B cell (primary cell): ENCODE measurements around the gene ARHGEF19. TPM values are rescaled to one million over a fixed set of nuclear protein-coding genes. Genes with fewer than 3 reads are reported as not detected.

Experiments used
- ATAC-seq: fragments of 200-7000 bp; cut with Tn5 transposase; one replicate; pipeline ENCODE4 v1.10.0; 2021; ENCODE audit warnings: low read depth, mild to moderate bottlenecking, moderate number of reproducible peaks, moderate library complexity
- CTCF ChIA-PET: fragments of 350-600 bp; sonication (Branson Sonifier 250); formaldehyde crosslinking; loops from one replicate; lab custom pipeline; 2021; ENCODE audit warnings: antibody characterized with exemption, inconsistent platforms; lab: Charles Lee
- POLR2A ChIA-PET: fragments of 350-600 bp; sonication (Branson Sonifier 250); formaldehyde crosslinking; loops from one replicate; lab custom pipeline; 2021; ENCODE audit warnings: antibody characterized with exemption; lab: Charles Lee
- DNase-seq: peaks from one replicate; pipeline ENCODE4 v3.0.0; 2013
- H2AFZ ChIP-seq: 2 replicates; pipeline ENCODE4 v1.6.1; 2012; ENCODE audit warnings: mild to moderate bottlenecking, low read depth, low read length; ENCODE audit not compliant: insufficient read depth, poor library complexity, severe bottlenecking
- H3K27ac ChIP-seq, 2 donors: 1 replicate in 1 of 2; 2 replicates in 1 of 2; pipeline ENCODE4 v1.5.1; 2012 to 2013; ENCODE audit warnings: low read length in 2 of 2, mild to moderate bottlenecking in 2 of 2, moderate library complexity in 1 of 2
- H3K27me3 ChIP-seq, 4 experiments: fragments of 200-600 bp in 1 of 4; sonication (generic) in 1 of 4; replicated peaks in 1 of 4; 1 replicate in 2 of 4; 2 replicates in 2 of 4; pipeline versions ENCODE4 v1.6.1 to v1.7.0; 2013 to 2016; ENCODE audit warnings: low read length in 3 of 4, mild to moderate bottlenecking in 2 of 4, mixed read lengths in 1 of 4, moderate library complexity in 1 of 4; ENCODE audit not compliant: insufficient read depth in 4 of 4, control insufficient read depth in 3 of 4; ENCODE audit errors: control extremely low read depth in 1 of 4
- H3K36me3 ChIP-seq, 2 experiments: replicated peaks in 1 of 2; 1 replicate in 1 of 2; 2 replicates in 1 of 2; pipeline versions ENCODE4 v1.6.1 to v1.7.1; 2013; ENCODE audit warnings: low read length in 1 of 2; ENCODE audit not compliant: insufficient read depth in 2 of 2, control insufficient read depth in 1 of 2; ENCODE audit errors: control extremely low read depth in 1 of 2, extremely low read depth in 1 of 2
- H3K4me1 ChIP-seq, 2 donors: fragments of 200-600 bp in 1 of 2; sonication (generic) in 1 of 2; 1 replicate in 1 of 2; 2 replicates in 1 of 2; pipeline versions ENCODE4 v1.5.1 to v1.6.1; 2013 to 2017; ENCODE audit warnings: low read length in 2 of 2; ENCODE audit not compliant: control insufficient read depth in 2 of 2, insufficient read depth in 2 of 2
- H3K4me2 ChIP-seq: replicated peaks from 2 replicates; pipeline ENCODE3; 2012; ENCODE audit warnings: mild to moderate bottlenecking, low read depth, low read length; ENCODE audit not compliant: poor library complexity, severe bottlenecking
- H3K4me3 ChIP-seq, 5 experiments: fragments of 200-600 bp in 1 of 5; sonication (generic) in 1 of 5; 1 replicate in 3 of 5; 2 replicates in 2 of 5; pipeline versions ENCODE4 v1.5.1 to v1.7.0; 2011 to 2016; ENCODE audit warnings: low read length in 4 of 5, mild to moderate bottlenecking in 4 of 5, low read depth in 2 of 5, control low read depth in 1 of 5, moderate library complexity in 1 of 5; ENCODE audit not compliant: insufficient read depth in 1 of 5; ENCODE audit errors: control extremely low read depth in 1 of 5, extremely low read depth in 1 of 5
- H3K79me2 ChIP-seq: fragments of 200-600 bp; sonication (generic); one replicate; pipeline ENCODE4 v1.6.0; 2016; ENCODE audit warnings: low read length; ENCODE audit not compliant: control insufficient read depth, insufficient read depth
- H3K9ac ChIP-seq: fragments of 200-600 bp; sonication (generic); 2 replicates; pipeline ENCODE4 v1.6.1; 2017; ENCODE audit warnings: mild to moderate bottlenecking, low read length, moderate library complexity
- H3K9me3 ChIP-seq, 3 donors: one replicate each; pipeline versions ENCODE4 v1.6.1 to v1.7.1; 2013; ENCODE audit warnings: low read length in 2 of 3; ENCODE audit not compliant: control insufficient read depth in 2 of 3, insufficient read depth in 1 of 3; ENCODE audit errors: control extremely low read depth in 1 of 3
- H4K20me1 ChIP-seq: 2 replicates; pipeline ENCODE4 v1.6.0; 2012; ENCODE audit warnings: mild to moderate bottlenecking, low read length; ENCODE audit not compliant: insufficient read depth, control insufficient read depth, poor library complexity, severe bottlenecking
- H3K27ac Mint-ChIP-seq: one replicate; pipeline ENCODE4 v1.8.0; 2021; ENCODE audit warnings: mixed read lengths
- H3K27me3 Mint-ChIP-seq: one replicate; pipeline ENCODE4 v1.8.0; 2021; ENCODE audit warnings: mixed read lengths
- H3K4me1 Mint-ChIP-seq: one replicate; pipeline ENCODE4 v1.8.0; 2021; ENCODE audit warnings: mixed read lengths
- H3K4me3 Mint-ChIP-seq: one replicate; pipeline ENCODE4 v1.8.0; 2021; ENCODE audit warnings: mixed read lengths
- H3K9me3 Mint-ChIP-seq: one replicate; pipeline ENCODE4 v1.8.0; 2022; ENCODE audit warnings: mixed read lengths; ENCODE audit not compliant: insufficient read depth
- CTCF ChIP-seq: fragments of 200-600 bp; IDR thresholded peaks from one replicate; pipeline ENCODE4 v1.8.0; 2022; ENCODE audit warnings: antibody characterized with exemption, mild to moderate bottlenecking
- EZH2 ChIP-seq: IDR thresholded peaks from 2 replicates; pipeline ENCODE4 v1.6.1; 2012; ENCODE audit warnings: borderline replicate concordance, low read depth, mild to moderate bottlenecking, moderate library complexity, low read length; ENCODE audit not compliant: insufficient read depth, poor library complexity, severe bottlenecking
- WGBS: methylation state at CpG from one replicate; pipeline ENCODE4 v1.1.5; 2013; ENCODE audit warnings: missing lambda C conversion rate; ENCODE audit not compliant: insufficient coverage; 5-methylcytosine and 5-hydroxymethylcytosine counted together
- intact Hi-C: fragments of 100-400 bp; cut with micrococcal nuclease; formaldehyde crosslinking; loops from one replicate; pipeline ENCODE4 v1.10.0; 2022
- polyA plus RNA-seq: library from polyadenylated mRNA; depleted of rRNA; stranded (reverse); fragments of >200 nt; gene quantifications from 2 replicates; pipeline ENCODE4 v1.2.3, GENCODE V29; 2012
- total RNA-seq, 2 donors: library from RNA; stranded (reverse); fragments of 120-200 nt in 1 of 2; gene quantifications; 1 replicate in 1 of 2; 2 replicates in 1 of 2; pipeline versions ENCODE4 v1.2.3 to v1.2.4, GENCODE V29; 2013 to 2022

The ARHGEF19 gene
- total and polyA plus RNA-seq, 2 donors (not counting 1 experiment from before 2014, with no cell fraction given), result 13.9 to 20.9 TPM

DNA sequence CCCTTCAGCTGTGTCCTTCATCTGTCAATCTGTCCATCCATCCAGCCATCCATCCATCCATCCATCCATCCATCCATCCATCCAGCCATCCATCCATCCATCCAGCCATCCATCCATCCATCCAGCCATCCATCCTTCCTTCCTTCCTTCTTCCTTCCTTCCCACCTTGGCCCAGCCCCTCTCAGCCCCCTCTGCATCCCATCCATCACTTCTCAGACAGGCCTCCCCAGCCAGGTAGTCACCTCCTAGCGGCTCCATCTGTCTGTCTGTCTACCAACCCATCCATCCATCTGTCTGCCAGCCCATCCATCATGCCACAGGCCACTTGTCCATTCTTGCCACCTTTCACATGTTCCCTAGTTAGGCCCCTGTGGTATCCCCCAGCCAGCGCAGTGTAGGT lies 46.3 kb downstream of the ARHGEF19 start:
- no peak for ATAC-seq
- no peak overlapping the region for H3K4me3 ChIP-seq
- H3K9ac ChIP-seq, result no peak overlapping the region
- peaks cover 29% of the 10 kb centered on the region for H3K4me1 Mint-ChIP-seq
- H3K36me3 ChIP-seq, result no peaks in the 10 kb centered on the region
- H4K20me1 ChIP-seq, result no peaks in the 10 kb centered on the region
- no peak overlapping the region for H3K27ac ChIP-seq
- peaks cover 0 to 2% (median 0%) of the 10 kb centered on the region in 3 donors for H3K9me3 ChIP-seq
- no peak overlapping the region for H3K4me2 ChIP-seq
- no peak overlapping the region for H2AFZ ChIP-seq
- H3K4me3 Mint-ChIP-seq, result peak overlapping the region; percentile 46
- peaks cover 5% of the 10 kb centered on the region for H3K27me3 Mint-ChIP-seq
- ChIA-PET POLR2A (no interaction called here), CTCF (interaction anchor here (0.8 to 1.9 kb wide), 2 partner anchors 87 to 197 kb away, joined by 5 read pairs; no protein-coding TSS in a partner anchor)
- peaks cover 0 to 13% (median 4%) of the 10 kb centered on the region in 4 experiments for H3K27me3 ChIP-seq
- TF ChIP-seq CTCF, result no peak
- no peak for TF ChIP-seq EZH2
- no peak for DNase-seq
- intact Hi-C loops, result no loop called here
- H3K4me1 ChIP-seq, result peaks cover 26 to 37% of the 10 kb centered on the region in 2 donors
- no peaks in the 10 kb centered on the region for H3K79me2 ChIP-seq
- H3K9me3 Mint-ChIP-seq, result no peaks in the 10 kb centered on the region
- H3K27ac Mint-ChIP-seq, result peak overlapping the region; percentile 16
- WGBS, result 50% methylated on average over 2 of the region's 2 CpGs

- Mint-ChIP-seq H3K9me3 (no peaks in the 10 kb centered on the region), H3K4me1 (peaks cover 29% of the 10 kb centered on the region), H3K27ac (no peak overlapping the region), H3K27me3 (peaks cover 3% of the 10 kb centered on the region), H3K4me3 (peak overlapping the region; percentile 46)
- Histone ChIP-seq H3K4me3 (no peak overlapping the region), H2AFZ (no peak overlapping the region), H3K36me3 (no peaks in the 10 kb centered on the region), H3K9ac (no peak overlapping the region), H3K79me2 (no peaks in the 10 kb centered on the region), H3K27ac (no peak overlapping the region), H3K4me1 (peaks cover 26 to 37% of the 10 kb centered on the region in 2 donors), H3K4me2 (no peak overlapping the region), H3K27me3 (peaks cover 0 to 10% (median 3%) of the 10 kb centered on the region in 4 experiments), H3K9me3 (peaks cover 0 to 2% (median 0%) of the 10 kb centered on the region in 3 donors), H4K20me1 (no peaks in the 10 kb centered on the region)
- intact Hi-C loops, result no loop called here
- DNase-seq (peak; percentile 31), ATAC-seq (no peak)
- CTCF ChIA-PET, result interaction anchor here (0.8 to 1.9 kb wide), 2 partner anchors 87 to 197 kb away, joined by 5 read pairs; no protein-coding TSS in a partner anchor
- 78% methylated on average over 6 of the region's 7 CpGs for WGBS
- POLR2A ChIA-PET, result interaction anchor here (0.6 kb wide), 1 partner anchor 15 kb away, joined by 3 read pairs; no protein-coding TSS in a partner anchor
- TF ChIP-seq CTCF, result no peak
- TF ChIP-seq EZH2, result no peak
These were observed 46.9 kb downstream of the ARHGEF19 start for GRCh38 chr1:16165548-16165947.
